Endodermal cell (in vitro differentiated cells): Measurements from ENCODE around the gene EMB. TPM values are rescaled to one million over a fixed set of nuclear protein-coding genes. Genes with fewer than 3 reads are reported as not detected.
"Not testable (repeated sequence)": the region's sequence is repeated elsewhere in the genome, so short reads cannot be mapped to it uniquely, and the experiment has no call there.

Source experiments
- DNase-seq: peaks from one replicate; pipeline ENCODE4 v3.0.0-alpha.2; 2017
- H3K27ac ChIP-seq: 2 replicates; pipeline ENCODE4 v1.5.1; 2013; ENCODE audit warnings: mild to moderate bottlenecking, low read depth, low read length, moderate library complexity
- H3K27me3 ChIP-seq: 2 replicates; pipeline ENCODE4 v1.6.1; 2013; ENCODE audit warnings: mild to moderate bottlenecking, low read length, moderate library complexity; ENCODE audit not compliant: insufficient read depth, control insufficient read depth, poor library complexity, severe bottlenecking
- H3K36me3 ChIP-seq: 2 replicates; pipeline ENCODE4 v1.7.0; 2013; ENCODE audit warnings: mild to moderate bottlenecking, low read length, moderate library complexity; ENCODE audit not compliant: control insufficient read depth, insufficient read depth
- H3K4me1 ChIP-seq: one replicate; pipeline ENCODE4 v1.7.0; 2013; ENCODE audit warnings: low read length; ENCODE audit not compliant: control insufficient read depth, insufficient read depth
- H3K4me3 ChIP-seq: 2 replicates; pipeline ENCODE4 v1.5.1; 2013; ENCODE audit warnings: mild to moderate bottlenecking, low read length, moderate library complexity
- H3K9ac ChIP-seq: 2 replicates; pipeline ENCODE4 v1.6.1; 2013; ENCODE audit warnings: mild to moderate bottlenecking, low read length, moderate library complexity; ENCODE audit not compliant: poor library complexity, severe bottlenecking; ENCODE audit errors: extremely low read depth
- H3K9me3 ChIP-seq: 2 replicates; pipeline ENCODE4 v1.6.1; 2013; ENCODE audit warnings: mild to moderate bottlenecking, low read length, moderate library complexity; ENCODE audit not compliant: control insufficient read depth
- H3K27ac Mint-ChIP-seq: 2 replicates; pipeline ENCODE4 v1.8.0; 2020; ENCODE audit warnings: mixed read lengths
- H3K27me3 Mint-ChIP-seq: 2 replicates; pipeline ENCODE4 v1.8.0; 2021; ENCODE audit warnings: mild to moderate bottlenecking, mixed read lengths; ENCODE audit not compliant: insufficient read depth
- H3K36me3 Mint-ChIP-seq: 2 replicates; pipeline ENCODE4 v1.8.0; 2020; ENCODE audit warnings: low read depth, mixed read lengths
- H3K4me1 Mint-ChIP-seq: 2 replicates; pipeline ENCODE4 v1.8.0; 2020; ENCODE audit warnings: mixed read lengths
- H3K4me3 Mint-ChIP-seq: 2 replicates; pipeline ENCODE4 v1.8.0; 2020; ENCODE audit warnings: mild to moderate bottlenecking, moderate library complexity, mixed read lengths
- H3K9me3 Mint-ChIP-seq: 2 replicates; pipeline ENCODE4 v1.8.0; 2020; ENCODE audit warnings: mild to moderate bottlenecking, mixed read lengths
- CTCF ChIP-seq: fragments of 200-600 bp; sonication (generic); conservative IDR thresholded peaks from 2 replicates; pipeline ENCODE4 v1.5.0; 2021; ENCODE audit warnings: antibody characterized with exemption, mild to moderate bottlenecking
- WGBS, 2 experiments: methylation state at CpG; one replicate each; pipeline versions ENCODE4 v1.1.5 to v1.1.7; 2013; ENCODE audit warnings: missing lambda C conversion rate in 2 of 2, mixed read lengths in 1 of 2; ENCODE audit not compliant: insufficient coverage in 1 of 2, insufficient read length in 1 of 2; 5-methylcytosine and 5-hydroxymethylcytosine counted together
- long read RNA-seq, 4 experiments: library from polyadenylated mRNA in 2 of 4; library from RNA in 1 of 4; library from capped mRNA in 1 of 4; stranded (forward) in 3 of 4; unstranded in 1 of 4; transcript quantifications; one replicate each; pipeline ENCODE4 v2.0.0, GENCODE V29; 2020 to 2021; ENCODE audit warnings: inconsistent platforms in 1 of 4
- polyA plus RNA-seq, 2 experiments: library from polyadenylated mRNA; stranded (reverse); fragments of 50-300 nt; gene quantifications; one replicate each; pipeline ENCODE4 v1.2.3, GENCODE V29; 2013
- total RNA-seq, 2 donors: library from RNA; stranded (reverse); fragmentation: NEBNext Ultra II Directional in 1 of 2; extraction: Animal tissue kit (Norgen Biotek cat#: 25700) in 1 of 2; gene quantifications; 2 replicates in 1 of 2; 3 replicates in 1 of 2; pipeline ENCODE4 v1.2.1, GENCODE V29; 2021

The EMB gene
- total RNA-seq = 10 to 100 TPM; 46.1 to 57.0 TPM
- 12.4 TPM for polyA plus RNA-seq (2013, experiment 1 of 2)
- 14.2 TPM for polyA plus RNA-seq (2013, experiment 2 of 2)
- long read RNA-seq, experiment 1, full-length matches to known transcripts = 9 of 22 reads
- long read RNA-seq, experiment 1, partial matches to known transcripts = 2 of 22 reads
- long read RNA-seq, experiment 1, other reads (novel, unspliced or antisense) = 11 of 22 reads
- long read RNA-seq, experiment 2, full-length matches to known transcripts = 51 of 80 reads
- long read RNA-seq, experiment 2, partial matches to known transcripts = 22 of 80 reads
- long read RNA-seq, experiment 2, other reads (novel, unspliced or antisense) = 7 of 80 reads
- long read RNA-seq, experiment 3, full-length matches to known transcripts = 72 of 95 reads
- long read RNA-seq, experiment 3, partial matches to known transcripts = 11 of 95 reads
- long read RNA-seq, experiment 3, other reads (novel, unspliced or antisense) = 12 of 95 reads
- long read RNA-seq, experiment 4, full-length matches to known transcripts = 12 of 22 reads
- long read RNA-seq, experiment 4, partial matches to known transcripts = 5 of 22 reads
- long read RNA-seq, experiment 4, other reads (novel, unspliced or antisense) = 5 of 22 reads

GRCh38 chr5:50440651-50441492 is at the start of gene EMB:
Gene EMB, minus strand, starts transcription at chr5:50441288. Its CDS starts 137 bp downstream, at chr5:50441151.
- no peaks in the 10 kb centered on the region for H3K27me3 ChIP-seq
- H3K4me1 ChIP-seq = no peaks in the 10 kb centered on the region
- H3K36me3 ChIP-seq = peaks cover 3% of the 10 kb centered on the region
- H3K4me1 Mint-ChIP-seq = peaks cover 26% of the 10 kb centered on the region
- H3K9ac ChIP-seq = peak within 1 kb of the TSS; percentile 55
- H3K27ac ChIP-seq = no peak within 1 kb of the TSS
- H3K27me3 Mint-ChIP-seq = no peaks in the 10 kb centered on the region
- peak within 1 kb of the TSS; percentile 92 for H3K27ac Mint-ChIP-seq
- 0 to 1% methylated on average over 27 to 80 of the region's 80 CpGs for WGBS, 2 experiments
- peak within 1 kb of the TSS; percentile 75 for H3K4me3 Mint-ChIP-seq
- H3K36me3 Mint-ChIP-seq = peaks cover 5% of the 10 kb centered on the region
- peak; percentile 95 for DNase-seq
- peak within 1 kb of the TSS; percentile 90 for H3K4me3 ChIP-seq
- peak; percentile 61 for TF ChIP-seq CTCF
- H3K9me3 ChIP-seq = no peaks in the 10 kb centered on the region
- H3K9me3 Mint-ChIP-seq = no peaks in the 10 kb centered on the region

GRCh38 chr5:50489491-50489890 is 48.4 kb upstream of the EMB start:
- H3K36me3 ChIP-seq, H3K27me3 ChIP-seq, H3K27ac ChIP-seq, H3K36me3 Mint-ChIP-seq, H3K4me1 ChIP-seq, DNase-seq, H3K27ac Mint-ChIP-seq, H3K9me3 ChIP-seq, H3K9ac ChIP-seq, H3K27me3 Mint-ChIP-seq, H3K4me3 Mint-ChIP-seq, H3K4me3 ChIP-seq, H3K4me1 Mint-ChIP-seq: not testable (repeated sequence)
- WGBS, 2 experiments = 90 to 94% methylated on average over 4 to 10 of the region's 10 CpGs
- peaks cover 66% of the 10 kb centered on the region for H3K9me3 Mint-ChIP-seq

- not testable (repeated sequence) for H3K27me3 Mint-ChIP-seq
- H3K9me3 Mint-ChIP-seq = peaks cover 25% of the 10 kb centered on the region
Observed at GRCh38 chr5:50478790-50479189, 37.7 kb upstream of the EMB start.

More at GRCh38 chr5:50478790-50479189, 37.7 kb upstream of the EMB start:
- not testable (repeated sequence) for H3K9ac ChIP-seq, H3K9me3 ChIP-seq, H3K27ac ChIP-seq, H3K36me3 ChIP-seq, H3K4me3 Mint-ChIP-seq, H3K36me3 Mint-ChIP-seq, H3K27me3 ChIP-seq, DNase-seq, H3K4me1 Mint-ChIP-seq, H3K27ac Mint-ChIP-seq, H3K4me1 ChIP-seq, H3K4me3 ChIP-seq
- WGBS, 2 experiments = 90 to 100% methylated on average over 1 to 2 of the region's 2 CpGs
